ENCODE data around the gene SIPA1L3. TPM values are rescaled to one million over a fixed set of nuclear protein-coding genes. Genes with fewer than 3 reads are reported as not detected.

Gene SIPA1L3
- 33.5 to 47.9 TPM (median 42.6 TPM) in 5 replicates for total RNA-seq (2022; extraction: Qiagen RNA extraction; ENCODE audit: low read depth)

GRCh38 chr19:37906869-37907734 lies at the start of gene SIPA1L3:
SIPA1L3 (plus strand) TSS chr19:37907208; CDS start chr19:38081566, 174,358 bp downstream.

GRCh38 chr19:37905946-37906868 lies 801 bp upstream of the SIPA1L3 start, which contains the start of gene WDR87:
WDR87 (minus strand) TSS chr19:37906594; CDS start chr19:37898239, 8,355 bp downstream.

GRCh38 chr19:38224014-38224862 lies 317.2 kb downstream of the SIPA1L3 start, which contains the start of gene DPF1:
DPF1 (minus strand) TSS chr19:38224222; CDS start chr19:38224142, 80 bp downstream.

Other genes with a start within 250 kb of the SIPA1L3 start
- gene ZNF607, start 187.4 kb upstream of the SIPA1L3 start, total RNA-seq (2022; extraction: Qiagen RNA extraction; ENCODE audit: low read depth) = 3.9 to 6.6 TPM (median 5.1 TPM) in 5 replicates
- gene ZNF573, start 127.6 kb upstream of the SIPA1L3 start, total RNA-seq (2022; extraction: Qiagen RNA extraction; ENCODE audit: low read depth) = 1.2 to 3.3 TPM (median 2.3 TPM) in 5 replicates
- gene WDR87, start 614 bp upstream of the SIPA1L3 start, total RNA-seq (2022; extraction: Qiagen RNA extraction; ENCODE audit: low read depth) = not detected in 5 replicates